HG03280 (cell line): ENCODE results near the gene JTB.
"Not testable (repeated sequence)": the region's sequence is repeated elsewhere in the genome, so short reads cannot be mapped to it uniquely, and the experiment has no call there.

Source experiments
- ATAC-seq: cut with Tn5 transposase; IDR thresholded peaks from one replicate; pipeline ENCODE4 v1.9.1; 2021; ENCODE audit warnings: mild to moderate bottlenecking, moderate library complexity; ENCODE audit not compliant: unreplicated experiment

The JTB gene

DNA sequence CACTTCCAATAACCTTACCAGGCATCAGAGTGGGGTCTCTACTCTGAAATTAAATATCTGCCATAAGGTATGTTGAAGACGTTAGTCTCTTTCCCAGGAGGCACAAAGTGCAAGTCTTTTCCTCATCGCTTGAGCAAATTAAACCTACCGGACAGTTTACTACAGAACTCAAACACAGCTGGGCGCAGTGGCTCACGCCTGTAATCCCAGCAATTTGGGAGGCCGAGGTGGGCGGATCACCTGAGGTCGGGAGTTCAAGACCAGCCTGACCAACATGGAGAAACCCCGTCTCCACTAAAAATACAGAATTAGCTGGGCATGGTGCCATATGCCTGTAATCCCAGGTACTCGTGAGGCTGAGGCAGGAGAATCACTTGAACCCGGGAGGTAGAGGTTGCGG lies 1.6 kb upstream of the JTB start:
- ATAC-seq: not testable (repeated sequence)

DNA sequence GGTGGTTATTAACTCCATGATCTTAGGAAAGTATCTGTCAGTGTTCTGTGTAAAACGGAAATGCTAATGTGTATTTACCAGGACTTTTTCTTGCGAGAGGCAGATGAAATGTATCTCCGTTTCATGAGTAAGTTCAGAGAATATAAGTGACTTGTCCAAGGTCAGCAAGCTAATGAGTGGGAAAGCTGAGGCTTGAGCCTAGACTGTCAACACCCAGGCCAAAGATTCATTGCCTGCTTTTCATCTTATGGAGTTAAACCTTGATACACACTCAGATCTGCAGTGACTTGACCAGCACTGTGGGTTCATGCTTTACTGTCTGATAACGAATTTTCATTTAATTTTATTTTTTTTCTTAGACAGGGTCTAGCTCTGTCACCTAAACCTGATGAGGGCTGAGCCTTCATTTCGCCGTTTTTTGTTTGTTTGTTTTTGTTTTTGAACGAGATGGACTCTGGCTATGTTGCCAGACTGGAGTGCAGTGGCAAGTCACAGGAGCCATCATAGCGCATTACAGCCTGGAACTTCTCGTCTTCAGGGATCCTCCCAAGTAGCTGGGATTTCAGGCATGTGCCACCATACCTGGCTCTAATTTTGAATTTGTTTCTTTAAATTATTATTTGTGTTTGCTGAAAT lies 918 bp upstream of the JTB start:
- no peak for ATAC-seq

DNA sequence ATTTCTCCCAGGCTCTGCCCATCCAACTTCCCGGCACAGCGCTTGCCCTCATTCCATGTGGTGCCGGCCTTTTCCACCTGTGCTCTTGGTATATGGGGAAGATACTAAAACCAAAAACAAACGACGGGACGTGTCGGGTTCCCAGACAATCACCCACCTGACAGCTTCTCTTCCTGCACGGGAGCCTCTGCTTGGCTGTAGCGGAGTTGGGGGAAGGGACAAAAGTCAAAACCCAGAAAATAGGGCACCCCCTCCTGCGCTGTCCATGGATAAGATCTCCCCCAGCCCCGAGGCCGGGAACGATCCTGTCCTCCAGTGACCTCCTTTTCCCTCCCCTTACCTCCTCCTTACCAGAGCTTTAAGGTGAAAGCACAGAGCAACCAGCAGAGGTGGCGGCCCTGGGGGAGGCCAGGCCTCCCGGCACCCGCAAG lies 640 bp downstream of the JTB start:
- ATAC-seq: no peak

DNA sequence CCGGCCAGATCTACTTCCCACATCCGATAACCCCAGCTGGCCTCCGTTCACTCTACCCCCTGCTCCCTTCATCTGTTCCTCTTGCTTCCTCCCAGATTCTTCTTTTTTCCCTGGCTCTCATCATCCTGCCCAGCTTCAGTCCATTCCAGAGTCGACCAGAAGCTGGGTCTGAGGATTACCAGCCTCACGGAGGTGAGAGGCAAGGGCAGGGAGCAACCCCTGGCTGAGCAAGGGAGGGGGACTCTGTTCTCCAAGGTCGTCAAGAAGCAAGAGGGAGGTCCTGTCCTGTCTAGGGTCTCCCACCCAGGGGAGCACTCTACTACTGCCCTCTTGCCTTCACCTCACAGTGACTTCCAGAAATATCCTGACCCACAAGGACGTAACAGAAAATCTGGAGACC lies 3.9 kb downstream of the JTB start:
- no peak for ATAC-seq

DNA sequence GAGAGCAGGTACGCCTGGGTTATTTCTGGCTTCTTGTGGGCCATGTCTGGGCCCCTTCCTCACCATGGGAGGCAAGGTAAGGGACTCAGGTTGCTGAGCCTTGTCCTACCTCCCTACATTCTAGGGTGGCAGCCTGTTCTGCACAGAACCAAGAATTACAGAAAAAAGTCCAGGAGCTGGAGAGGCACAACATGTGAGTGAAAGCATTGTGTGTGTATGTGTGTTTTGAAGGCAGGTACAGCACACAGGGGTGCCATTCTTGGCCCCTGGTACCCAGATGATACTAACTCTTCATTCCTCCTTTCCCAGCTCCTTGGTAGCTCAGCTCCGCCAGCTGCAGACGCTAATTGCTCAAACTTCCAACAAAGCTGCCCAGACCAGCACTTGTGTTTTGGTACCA lies 4.4 kb downstream of the JTB start:
- no peak for ATAC-seq

DNA sequence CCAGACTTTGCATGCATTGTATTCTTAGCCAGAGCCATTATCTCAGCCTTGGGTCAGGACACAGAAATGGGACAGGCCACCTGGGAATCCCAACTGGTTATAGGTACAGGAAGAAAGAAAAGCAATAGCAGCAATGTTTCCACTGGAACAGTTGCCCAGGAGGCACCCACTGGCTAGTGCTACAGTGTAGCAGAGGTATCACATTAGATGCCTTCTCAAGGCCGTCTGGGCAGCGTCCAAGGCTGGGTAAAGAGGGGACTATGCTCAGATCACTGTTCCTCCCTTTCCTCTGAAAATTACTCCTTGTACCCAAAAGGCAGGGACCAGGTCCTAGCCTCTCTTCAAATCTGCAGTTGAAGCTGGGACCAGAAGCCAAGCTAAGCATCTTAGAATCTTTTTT lies 7.1 kb downstream of the JTB start:
- no peak for ATAC-seq

DNA sequence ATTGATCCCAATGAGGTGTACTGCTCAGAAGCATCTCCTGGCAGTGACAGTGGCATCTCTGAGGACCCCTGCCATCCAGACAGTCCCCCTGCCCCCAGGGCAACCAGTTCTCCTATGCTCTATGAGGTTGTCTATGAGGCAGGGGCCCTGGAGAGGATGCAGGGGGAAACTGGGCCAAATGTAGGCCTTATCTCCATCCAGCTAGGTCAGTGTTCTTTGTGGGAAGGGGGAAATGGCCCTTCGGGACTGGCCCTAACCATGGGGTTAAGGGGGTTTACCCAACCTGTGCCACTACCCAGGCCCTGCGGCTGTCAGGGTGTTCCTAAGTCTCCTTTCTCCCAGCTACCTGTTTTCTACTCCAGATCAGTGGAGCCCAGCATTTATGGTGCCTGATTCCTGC lies 8.5 kb downstream of the JTB start:
- no peak for ATAC-seq

DNA sequence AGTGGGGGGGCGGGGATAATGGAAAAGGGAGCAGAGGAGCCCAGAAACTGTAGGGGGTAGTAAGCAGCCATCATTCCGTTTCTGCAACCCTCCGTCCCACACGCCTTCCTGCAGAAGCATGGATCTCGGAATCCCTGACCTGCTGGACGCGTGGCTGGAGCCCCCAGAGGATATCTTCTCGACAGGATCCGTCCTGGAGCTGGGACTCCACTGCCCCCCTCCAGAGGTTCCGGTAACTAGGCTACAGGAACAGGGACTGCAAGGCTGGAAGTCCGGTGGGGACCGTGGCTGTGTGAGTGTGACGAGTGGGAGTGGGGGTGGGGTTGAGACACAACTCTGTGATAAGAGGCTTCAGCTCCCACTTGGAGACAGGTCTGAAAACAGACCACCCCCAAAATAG lies 9.1 kb downstream of the JTB start:
- ATAC-seq: no peak

DNA sequence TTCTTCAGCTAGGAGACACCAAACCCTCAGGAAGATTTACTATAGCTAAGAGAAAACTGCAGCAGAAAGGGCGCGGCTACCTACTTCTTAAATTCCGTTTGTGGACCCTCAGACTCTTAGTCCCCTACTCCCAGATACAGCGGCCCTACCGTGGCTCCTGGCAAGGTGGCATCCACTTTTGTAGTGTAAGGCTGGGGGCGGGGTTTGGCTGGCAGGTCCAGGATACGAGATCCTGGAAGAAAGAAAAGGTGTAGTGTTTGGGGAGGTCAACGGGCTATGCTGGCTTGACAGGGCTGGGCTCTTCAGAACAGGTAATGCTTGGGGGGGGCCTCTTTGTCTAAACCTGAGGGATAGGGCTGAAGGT lies 9.5 kb downstream of the JTB start:
- ATAC-seq: no peak

DNA sequence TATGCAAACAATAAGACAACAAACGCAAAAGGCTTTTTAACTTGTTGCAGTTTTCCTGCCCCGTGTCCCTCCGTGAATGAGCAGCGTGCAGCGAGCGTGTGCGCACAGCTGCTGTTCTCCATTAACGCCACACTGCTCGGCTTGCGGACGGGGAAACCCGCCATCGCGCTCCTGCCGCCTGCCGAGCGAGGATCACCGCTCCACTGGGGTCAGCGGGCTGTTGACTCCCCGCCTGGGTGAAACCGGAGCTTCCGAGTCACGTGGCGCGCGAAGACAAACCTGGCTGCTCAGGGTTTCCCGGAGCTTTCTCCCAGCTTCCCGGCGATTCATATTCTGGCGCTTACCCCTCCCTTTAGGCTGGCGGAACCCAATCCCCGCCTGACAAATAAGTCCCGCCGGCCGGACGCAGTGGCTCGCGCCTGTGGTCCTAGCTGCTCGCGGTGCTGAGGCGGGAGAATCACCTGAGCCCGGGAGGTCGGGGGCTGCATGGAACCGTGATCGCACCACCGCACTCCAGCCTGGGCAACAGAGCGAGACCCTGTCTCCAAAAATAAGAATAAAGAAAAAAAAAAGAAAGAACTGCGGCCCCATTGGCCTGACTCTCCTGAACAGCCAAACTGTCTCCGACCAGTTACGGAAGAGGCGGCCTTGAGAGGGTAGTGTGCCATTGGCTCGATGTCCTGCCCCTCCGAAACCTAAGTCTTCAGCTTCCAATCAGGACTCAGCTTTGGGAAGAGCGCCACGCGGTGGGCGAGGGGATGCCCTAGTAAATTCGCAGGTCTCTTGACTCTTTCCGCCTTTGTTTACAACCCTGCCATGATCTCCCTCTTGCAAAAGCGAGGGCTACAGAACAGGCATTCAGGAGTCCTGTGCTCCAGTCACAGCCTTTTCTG lies 10.1 kb downstream of the JTB start, which contains the start of gene CREB3L4:
Gene CREB3L4 (plus strand): TSS at position 796 of the 893 bp plus-strand sequence. CDS start 624 bp downstream, outside the sequence.
- ATAC-seq: peak; percentile 74

DNA sequence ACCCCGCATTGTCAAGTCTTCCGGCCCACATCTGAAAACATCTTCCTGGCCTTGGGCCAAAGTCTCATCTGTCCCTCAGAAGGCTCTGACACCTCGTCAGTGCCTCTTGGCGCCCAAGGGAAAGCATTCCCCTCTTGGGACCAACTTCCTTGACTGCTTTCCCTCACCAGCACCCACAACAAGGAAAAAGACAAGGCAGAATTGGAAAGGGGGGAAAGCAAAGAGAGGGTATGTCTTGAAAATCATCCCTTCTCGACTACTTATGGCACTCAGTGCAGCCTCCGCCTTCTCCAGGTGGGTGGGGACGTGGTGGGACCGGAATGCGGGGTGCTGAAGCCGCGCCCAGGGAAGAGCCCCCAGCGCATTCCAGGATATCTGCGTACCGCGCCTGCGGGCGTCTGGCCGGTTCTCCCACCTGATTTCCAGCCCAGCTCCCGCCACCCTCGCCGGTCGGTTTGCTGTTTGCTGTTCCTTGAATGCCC lies 13.6 kb downstream of the JTB start:
- ATAC-seq: peak; percentile 0

DNA sequence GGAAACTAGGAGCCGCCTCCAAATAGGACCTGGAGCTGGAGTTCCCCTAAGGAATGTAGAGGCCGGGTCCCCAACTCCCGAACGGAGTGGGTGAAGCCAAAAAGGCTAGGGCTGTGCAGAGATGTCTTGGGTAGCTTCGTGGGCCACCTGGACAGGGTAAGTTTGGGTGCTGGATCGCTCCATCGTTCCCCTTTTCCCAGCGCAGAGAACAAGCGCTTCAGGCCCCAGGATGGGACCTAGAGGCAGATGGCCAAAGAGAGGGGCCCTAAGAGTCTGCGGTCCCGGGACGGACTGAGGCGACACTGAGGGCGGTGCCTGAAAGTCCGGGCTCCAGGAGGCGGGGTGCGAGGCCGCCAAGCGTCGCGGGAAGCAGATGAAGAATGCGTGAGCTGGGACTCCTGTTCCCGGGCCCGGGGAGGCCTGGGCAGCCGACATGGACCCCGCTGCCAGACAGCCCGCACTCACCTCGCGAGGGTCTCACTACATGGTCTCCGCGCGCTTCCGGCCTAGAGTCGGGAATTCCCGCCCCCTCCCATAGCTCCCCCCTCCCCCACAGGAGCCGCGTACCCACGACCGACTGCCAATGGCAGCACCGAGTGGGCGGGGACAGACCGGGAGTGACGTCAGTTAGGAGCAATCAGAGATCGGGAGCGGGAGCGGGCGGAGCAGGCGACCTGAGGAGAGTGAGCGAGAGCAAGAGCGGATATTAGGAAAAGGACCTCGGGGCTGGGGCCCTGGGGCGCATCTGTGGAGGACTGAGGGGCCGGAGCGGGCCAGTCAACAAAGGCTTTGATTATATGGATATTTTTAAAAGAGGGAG lies 14.2 kb downstream of the JTB start, which contains the start of gene SLC39A1:
Gene SLC39A1 (minus strand): TSS at position 508 of the 820 bp plus-strand sequence. CDS start 822 bp downstream, outside the sequence.
- ATAC-seq: peak; percentile 47

DNA sequence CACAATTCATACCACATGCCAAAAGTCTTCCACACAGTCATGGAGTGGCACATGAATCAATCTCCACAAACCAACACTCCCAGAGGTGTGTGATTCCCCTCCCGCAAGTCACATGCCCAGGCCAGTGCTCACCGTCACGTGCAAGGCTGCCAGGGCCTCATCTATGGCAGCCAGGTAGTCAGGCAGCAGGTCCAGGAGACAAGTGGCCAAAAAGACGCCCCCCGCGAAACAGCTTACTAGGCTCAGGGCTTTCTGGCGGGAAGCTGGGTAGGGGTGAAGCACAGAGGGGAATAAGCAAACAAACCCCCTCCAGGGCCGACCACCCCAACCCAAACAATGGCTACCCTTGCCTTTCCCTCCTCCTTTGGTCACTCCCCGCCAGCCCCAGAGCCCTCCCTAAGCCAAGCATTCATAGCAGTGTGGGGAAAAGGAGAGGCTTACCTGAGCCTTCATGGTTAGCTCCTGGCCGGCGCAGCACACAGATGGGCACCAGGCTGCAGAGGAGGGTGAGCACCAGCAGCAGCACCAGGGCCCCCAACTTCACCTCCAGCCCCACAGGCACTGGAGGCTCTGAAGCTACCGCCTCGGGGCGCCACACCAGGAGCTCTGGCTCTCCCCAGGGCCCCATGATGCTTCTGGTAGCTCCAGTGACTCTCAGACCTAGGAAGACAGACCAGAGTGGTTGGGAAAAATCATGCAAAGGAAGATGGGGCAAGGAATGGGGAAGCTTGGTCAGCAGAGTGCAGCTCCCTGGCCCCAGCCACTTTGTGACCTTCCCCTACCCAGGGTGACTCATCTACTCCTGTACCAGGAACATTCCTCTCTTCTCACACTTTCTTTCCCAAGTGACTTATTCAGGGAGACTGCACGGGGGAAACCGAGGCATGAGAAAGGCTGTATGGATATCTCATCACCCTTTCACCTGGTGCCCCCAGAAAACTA lies 15.1 kb downstream of the JTB start:
- no peak for ATAC-seq

DNA sequence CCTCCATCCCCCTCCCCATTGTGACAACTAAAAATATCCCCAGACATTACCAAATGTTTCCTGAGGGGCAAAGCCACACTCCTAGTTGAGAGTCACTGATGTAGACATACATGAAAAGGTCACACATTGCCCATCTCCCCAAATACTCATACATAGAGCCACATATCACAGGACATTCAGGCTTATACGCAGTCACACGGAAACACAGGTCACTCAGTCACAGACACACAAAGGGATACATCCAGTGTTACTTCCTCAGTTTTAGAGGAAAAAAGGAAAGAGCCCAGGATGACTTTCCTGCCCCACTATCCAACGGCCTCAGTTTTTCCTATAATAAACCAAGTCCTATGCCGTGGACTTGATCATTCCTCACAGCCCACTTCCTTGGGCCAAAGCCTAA lies 16.1 kb downstream of the JTB start:
- ATAC-seq: no peak

DNA sequence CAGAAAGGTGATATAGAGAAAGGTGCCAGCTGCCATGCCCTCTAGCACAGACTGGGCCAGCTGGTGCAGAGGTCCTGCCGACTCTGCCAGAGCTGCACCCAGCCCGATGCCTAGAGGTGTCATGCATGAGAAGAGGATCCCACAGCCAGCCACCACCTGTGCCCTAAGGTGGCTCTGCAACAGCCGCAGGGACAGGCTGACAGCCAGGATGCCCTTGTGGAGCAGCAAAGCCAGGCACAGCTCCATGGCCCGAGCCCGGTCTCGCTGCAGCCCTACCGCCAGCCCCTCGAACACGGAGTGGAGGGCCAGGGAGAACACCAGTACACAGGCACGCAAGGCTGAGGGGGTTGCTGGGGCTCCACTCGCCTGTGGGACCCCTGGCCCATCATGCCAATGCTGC lies 17.3 kb downstream of the JTB start:
- no peak for ATAC-seq

DNA sequence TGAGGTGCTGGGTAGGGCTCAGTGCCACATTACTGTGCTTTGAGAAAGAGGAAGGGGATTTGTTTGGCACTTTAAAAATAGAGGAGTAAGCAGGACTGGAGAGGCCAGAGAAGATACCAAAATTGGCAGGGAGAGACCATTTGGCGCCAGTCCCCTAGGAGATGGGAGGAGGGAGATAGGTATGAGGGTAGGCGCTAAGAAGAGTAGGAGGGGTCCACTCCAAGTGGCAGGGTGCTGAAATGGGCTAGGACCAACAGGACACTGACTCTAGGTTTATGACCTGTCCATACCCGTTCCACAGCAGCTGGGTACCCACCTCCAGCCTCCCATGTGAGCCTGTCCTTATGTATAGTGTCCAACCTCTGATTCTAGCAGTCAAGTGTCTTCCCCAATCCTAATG lies 18.0 kb downstream of the JTB start:
- ATAC-seq: no peak

DNA sequence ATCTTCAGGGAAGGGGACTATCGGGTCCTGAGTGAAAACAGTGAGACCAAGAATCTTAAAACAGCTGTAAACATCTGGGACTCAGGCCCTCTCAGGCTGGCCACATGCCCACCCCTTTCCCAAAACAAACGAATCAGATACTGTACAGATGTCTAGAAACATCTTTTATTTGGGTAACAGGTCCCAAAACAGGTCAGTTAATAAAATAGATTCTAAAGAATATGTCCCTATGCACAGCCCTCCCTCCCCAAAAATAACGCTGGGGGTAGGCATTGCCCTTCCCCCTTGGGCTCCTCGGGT lies 18.6 kb downstream of the JTB start:
- no peak for ATAC-seq

DNA sequence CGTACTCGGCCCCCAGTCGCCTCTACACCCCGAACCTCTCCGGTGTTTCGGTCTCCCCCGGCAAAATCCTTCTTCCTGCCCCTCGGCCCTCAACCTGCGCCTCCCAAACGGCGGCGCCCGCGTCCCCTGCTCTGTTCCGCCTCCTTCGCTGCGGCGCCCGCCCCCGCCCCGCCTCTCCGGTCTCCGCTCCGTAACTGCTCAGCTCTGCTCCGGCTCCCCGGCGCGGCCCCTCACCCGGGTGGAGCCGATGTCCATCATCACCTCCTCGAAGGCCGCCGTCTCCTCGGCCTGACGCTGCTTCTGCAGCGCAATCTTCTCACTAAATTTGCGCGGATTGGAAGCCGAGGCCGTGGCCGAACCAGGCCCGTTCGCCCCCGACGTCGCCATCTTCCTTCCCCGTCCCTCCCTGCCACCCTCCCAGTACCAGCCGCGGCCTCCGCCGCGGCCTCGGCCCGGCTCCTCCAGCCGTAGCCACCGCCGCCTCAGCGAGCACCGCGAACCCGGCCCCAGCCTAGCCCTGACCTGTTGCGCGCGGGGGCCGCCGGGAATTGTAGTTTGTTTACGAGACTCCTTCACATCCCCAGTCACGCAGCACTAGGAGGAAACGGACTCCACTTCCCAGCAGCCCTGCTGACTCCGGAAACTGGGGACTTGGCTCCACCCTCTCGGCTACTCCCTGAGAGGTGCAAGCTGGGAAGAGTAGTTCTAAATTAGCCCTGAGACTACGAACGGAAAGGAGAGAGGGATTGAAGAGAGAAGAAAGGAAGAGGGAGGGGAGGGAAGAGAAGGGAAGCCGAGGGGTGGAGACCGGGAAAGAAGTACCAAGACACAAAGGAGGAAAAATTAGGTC lies 19.1 kb downstream of the JTB start, which contains the start of gene CRTC2:
Gene CRTC2 (minus strand): TSS at position 502 of the 850 bp plus-strand sequence. CDS start 115 bp downstream, at position 387.
- peak; percentile 71 for ATAC-seq

DNA sequence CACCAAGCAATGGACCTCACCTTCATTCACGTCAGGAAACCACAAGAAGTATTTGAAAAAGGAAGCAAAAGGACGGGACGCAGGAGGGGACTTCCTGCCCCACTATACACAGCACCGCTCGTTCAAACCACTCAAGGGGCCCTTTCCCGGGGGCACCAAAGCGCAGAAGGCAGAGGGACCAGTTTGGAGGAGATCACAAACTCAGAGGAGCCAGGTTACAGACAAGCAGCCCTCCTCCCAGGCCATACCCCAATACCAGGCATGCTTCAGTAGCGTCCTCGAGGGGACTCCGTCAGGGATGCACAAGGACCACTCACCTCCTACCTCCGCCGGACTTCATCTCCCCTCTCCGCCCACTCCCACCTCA lies 19.7 kb downstream of the JTB start:
- peak; percentile 11 for ATAC-seq
